ENCODE results near the gene MFAP5. TPM values are rescaled to one million over a fixed set of nuclear protein-coding genes. Genes with fewer than 3 reads are reported as not detected.
"Not testable (repeated sequence)": the region's sequence is repeated elsewhere in the genome, so short reads cannot be mapped to it uniquely, and the experiment has no call there.

The MFAP5 gene
- total RNA-seq, 2 donors from 2014 or later = 10.9 to 18.4 TPM

DNA sequence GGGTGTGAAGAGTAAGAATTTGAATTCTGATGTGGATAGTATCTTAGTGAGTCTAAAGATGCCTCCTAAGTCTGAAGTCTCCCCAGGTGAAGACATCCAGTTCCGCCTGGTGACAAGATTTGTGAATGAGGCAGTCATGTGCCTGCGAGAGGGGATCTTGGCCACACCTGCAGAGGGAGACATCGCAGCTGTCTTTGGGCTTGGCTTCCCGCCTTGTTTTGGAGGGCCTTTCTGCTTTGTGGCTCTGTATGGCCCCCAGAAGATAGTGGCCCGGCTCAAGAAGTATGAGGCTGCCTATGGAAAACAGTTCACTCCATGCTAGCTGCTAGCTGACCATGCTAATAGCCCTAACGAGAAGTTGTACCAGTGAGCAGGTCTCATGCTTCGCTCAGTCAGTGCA is 25.4 kb downstream of the MFAP5 start:
- intact Hi-C loops (cut with DNase I, micrococcal nuclease) = no loop called here
- ATAC-seq = no peak

DNA sequence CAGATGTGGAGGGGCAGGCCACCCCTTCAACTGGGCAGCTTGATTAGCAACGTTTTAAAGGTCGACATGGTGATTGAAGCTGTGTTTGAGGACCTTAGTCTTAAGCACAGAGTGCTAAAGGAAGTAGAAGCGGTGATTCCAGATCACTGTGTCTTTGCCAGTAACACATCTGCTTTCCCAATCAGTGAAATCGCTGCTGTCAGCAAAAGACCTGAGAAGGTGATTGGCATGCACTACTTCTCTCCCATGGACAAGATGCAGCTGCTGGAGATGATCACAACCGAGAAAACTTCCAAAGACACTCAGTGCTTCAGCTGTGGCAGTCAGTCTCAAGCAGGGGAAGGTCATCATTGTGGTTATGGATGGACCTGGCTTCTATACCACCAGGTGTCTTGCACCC is 26.0 kb downstream of the MFAP5 start:
- intact Hi-C loops (cut with DNase I, micrococcal nuclease) = no loop called here
- DNase-seq (no peak), ATAC-seq (no peak)

More for the DNA sequence above, 25.4 kb downstream of the MFAP5 start:
- DNase-seq = no peak

DNA sequence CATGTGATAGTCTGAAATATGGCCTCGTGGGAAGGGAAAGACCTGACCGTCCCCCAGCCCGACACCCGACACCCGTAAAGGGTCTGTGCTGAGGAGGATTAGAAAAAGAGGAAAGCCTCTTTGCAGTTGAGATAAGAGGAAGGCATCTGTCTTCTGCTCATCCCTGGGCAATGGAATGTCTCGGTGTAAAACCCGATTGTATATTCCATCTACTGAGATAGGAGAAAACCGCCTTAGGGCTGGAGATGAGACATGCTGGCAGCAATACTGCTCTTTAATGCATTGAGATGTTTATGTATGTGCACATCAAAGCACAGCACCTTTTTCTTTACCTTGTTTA is 26.6 kb downstream of the MFAP5 start:
- DNase-seq; intact Hi-C loops (cut with DNase I, micrococcal nuclease); ATAC-seq: not testable (repeated sequence)

DNA sequence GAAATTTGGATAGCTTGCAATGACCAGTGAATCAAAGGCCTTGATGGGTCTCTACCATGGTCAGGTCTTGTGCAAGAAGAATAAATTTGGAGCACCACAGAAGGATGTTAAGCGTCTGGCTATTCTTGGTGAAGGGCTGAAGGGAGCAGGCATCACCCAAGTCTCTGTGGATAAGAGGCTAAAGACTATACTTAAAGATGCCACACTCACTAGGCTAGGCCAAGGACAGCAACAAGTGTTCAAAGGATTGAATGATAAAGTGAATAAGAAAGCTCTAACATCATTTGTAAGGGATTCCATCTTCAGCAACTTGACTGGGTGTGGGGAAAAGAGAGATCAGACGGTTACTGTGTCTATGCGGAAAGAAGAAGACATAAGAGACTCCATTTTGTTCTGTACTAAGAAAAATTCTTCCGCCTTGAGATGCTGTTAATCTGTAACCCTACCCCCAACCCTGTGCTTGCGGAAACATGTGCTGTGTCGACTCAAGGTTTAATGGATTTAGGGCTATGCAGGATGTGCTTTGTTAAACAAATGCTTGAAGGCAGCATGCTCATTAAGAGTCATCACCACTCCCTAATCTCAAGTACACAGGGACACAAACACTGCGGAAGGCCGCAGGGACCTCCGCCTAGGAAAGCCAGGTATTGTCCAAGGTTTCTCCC is 27.2 kb downstream of the MFAP5 start:
- intact Hi-C loops (cut with DNase I, micrococcal nuclease); ATAC-seq; DNase-seq: not testable (repeated sequence)

DNA sequence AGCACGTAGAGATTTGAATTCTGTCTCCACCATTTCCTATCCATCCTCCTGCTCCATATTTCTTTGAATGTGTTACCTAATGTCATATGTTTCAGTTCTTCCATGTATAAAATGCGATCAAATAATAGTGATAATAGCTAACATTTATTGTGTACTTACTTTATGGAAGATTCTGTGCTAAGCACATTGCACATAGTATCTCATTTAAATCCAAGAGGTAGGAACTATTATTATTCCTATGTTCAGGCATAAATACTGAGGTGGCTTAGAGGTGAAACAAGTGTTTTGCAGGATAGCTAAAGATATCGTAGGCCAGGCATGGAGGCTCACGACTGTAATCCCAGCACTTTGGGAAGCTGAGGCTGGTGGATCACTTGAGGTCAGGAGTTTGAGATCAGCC is 32.5 kb downstream of the MFAP5 start:
- intact Hi-C loops (cut with DNase I, micrococcal nuclease) = no loop called here
- DNase-seq = no peak
- ATAC-seq = no peak

DNA sequence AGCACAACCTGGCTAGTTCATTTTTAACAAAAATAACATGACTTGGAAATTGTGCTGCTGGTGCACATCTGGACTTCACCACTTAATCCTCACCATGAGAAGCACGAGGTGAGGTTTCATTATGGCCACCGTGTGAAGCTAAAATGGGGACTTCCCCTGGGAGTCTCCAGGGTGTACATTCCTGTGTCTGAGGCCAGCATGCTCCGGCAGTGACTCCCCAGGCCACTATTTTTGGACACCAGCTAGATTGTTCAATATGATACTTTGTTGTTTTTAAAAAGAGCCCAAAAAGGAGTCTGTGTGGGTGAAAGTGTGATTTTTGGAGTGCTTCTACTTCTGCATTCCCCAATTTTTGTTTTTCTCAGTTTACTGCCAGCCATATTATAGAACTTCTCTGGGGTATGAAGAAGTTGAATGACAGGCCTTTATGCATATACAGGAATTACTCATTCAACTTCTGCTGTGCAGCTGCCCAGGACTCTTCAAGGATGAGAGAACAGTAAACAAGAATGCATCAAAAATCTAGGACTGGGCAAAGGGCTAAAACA is 33.1 kb downstream of the MFAP5 start:
- intact Hi-C loops (cut with DNase I, micrococcal nuclease) = no loop called here
- DNase-seq = no peak
- no peak for ATAC-seq

DNA sequence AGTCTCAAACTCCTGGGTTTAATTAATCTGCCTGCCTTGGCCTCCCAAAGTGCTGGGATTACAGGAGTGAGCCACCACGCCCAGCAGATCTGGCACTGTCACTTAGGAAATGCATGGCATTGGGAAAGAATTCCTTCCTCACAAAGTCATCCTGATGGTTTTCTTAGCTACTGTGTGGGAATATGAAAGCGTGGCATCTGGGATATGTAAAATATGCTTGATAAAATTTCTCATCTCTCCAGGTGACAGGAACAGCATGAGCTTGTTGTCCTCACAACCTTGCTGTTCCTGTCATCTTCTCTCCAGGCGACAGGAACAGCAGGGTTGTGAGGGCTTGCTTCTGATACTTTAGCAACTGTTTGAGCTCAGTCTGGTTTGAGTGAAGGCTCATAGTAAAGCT is 33.9 kb downstream of the MFAP5 start:
- intact Hi-C loops (cut with DNase I, micrococcal nuclease) = no loop called here
- DNase-seq = no peak
- no peak for ATAC-seq

DNA sequence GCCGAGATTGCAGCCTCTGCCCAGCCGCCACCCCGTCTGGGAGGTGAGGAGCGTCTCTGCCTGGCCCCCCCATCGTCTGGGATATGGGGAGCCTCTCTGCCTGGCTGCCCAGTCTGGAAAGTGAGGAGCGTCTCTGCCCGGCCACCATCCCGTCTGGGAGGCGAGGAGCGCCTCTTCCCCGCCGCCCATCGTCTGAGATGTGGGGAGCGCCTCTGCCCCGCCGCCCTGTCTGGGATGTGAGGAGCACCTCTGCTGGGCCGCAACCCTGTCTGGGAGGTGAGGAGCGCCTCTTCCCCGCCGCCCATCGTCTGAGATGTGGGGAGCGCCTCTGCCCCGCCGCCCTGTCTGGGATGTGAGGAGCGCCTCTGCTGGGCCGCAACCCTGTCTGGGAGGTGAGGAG is 37.9 kb downstream of the MFAP5 start:
- DNase-seq; ATAC-seq; intact Hi-C loops (cut with DNase I, micrococcal nuclease): not testable (repeated sequence)

DNA sequence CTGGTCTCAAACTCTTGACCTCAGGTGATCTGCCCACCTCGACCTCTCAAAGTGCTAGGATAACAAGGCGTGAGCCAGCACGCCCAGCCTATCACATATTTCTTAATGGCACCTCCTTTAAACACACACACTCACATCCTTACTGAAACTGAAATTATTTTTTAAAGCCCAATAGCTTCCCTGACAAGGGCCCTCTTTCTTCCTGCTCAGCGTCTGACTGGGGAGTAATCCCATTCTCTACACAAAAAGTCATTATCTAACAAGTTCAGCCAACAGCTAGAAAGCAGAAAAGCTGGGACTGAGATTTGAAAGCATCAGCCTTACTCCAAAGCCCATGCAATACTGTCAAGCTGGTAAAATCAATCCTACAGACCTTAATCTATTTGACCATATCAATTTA is 40.0 kb downstream of the MFAP5 start:
- DNase-seq (no peak), ATAC-seq (no peak)
- intact Hi-C loops (cut with DNase I, micrococcal nuclease) = no loop called here

DNA sequence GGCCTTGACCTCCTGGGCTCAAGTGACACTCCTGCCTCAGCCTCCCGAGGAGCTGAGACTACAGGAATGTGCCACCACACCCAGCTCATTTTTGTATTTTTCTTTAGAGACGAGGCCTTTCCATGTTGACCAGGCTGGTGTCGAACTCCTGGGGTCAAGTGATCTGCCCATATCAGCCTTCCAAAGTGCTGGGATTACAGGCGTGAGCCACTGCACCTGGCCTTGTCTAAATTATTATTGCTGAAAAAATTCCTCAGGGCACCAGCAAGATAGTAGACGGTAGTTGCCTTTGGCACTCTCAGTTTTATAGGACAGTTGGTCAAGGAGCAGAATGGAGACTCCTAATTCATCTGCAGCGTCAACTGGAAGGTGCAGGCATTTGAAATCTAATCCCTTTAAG is 47.4 kb downstream of the MFAP5 start:
- no peak for DNase-seq
- no peak for ATAC-seq
- intact Hi-C loops (cut with DNase I, micrococcal nuclease) = no loop called here

DNA sequence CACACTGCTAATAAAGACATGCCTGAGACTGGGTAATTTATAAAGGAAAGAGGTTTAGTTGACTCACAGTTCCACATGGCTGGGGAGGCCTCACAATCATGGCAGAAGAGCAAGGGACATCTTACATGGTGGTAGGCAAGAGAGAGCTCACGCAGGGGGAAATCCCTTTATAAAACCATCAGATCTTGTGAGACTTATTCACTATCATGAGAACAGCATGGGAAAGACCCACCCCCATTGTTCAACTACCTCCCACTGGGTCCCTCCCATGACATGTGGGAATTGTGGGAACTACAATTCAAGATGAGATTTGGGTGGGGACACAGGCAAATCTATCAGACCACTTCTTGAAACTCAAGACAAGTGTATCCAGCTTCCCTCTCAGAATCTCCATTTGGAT is 48.7 kb downstream of the MFAP5 start:
- ATAC-seq; intact Hi-C loops (cut with DNase I, micrococcal nuclease); DNase-seq: not testable (repeated sequence)

DNA sequence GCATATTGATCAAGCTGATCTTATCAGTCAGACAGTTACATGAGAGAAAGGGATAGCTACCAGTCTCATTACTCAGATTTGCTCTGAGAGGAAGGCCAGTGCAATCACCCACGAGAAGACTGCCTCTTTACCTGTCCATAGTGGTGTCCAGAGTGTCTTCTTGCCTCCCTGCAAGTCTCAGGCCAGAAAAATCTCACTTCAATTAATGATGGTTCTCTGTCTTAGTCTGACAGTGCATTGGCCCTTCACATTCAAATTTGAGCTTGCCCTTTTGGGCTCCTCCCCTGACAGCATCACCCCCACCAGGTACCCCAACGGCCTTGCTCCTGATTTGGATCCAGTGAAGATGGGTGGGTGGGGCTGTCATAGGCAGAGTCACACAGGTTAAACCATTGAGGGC is 50.0 kb downstream of the MFAP5 start, which contains the start of gene AICDA:
TSS of gene AICDA (minus strand) at position 231 of the 400 bp plus-strand sequence. CDS start at position 139, 92 bp downstream.
- no peak for ATAC-seq
- intact Hi-C loops (cut with DNase I, micrococcal nuclease) = no loop called here

DNA sequence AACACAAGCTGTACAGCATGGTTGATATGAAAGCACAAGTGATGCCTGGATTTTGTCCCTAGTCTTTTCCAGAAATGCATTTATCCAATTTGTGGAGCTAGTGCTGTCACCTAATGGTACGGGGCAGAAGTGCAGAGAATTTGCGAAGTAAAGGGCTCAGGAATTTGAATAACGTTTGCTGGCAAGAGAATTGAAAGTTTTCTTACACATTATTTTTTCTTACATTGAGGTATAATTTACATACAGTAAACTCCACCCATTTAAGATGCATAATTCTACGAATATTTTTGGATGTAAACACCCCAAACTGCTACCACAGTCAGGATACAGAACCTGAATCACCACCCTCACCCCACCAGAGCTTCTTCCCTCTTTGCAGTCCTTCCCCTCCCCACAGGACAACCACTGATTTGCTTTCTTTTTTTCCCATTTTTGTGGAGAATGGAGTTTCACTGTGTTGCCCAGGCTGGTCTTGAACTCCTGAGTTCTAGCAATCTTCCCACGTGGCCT is 53.5 kb downstream of the MFAP5 start:
- ATAC-seq (no peak), DNase-seq (no peak)
- intact Hi-C loops (cut with DNase I, micrococcal nuclease) = no loop called here

More for the DNA sequence above, 50.0 kb downstream of the MFAP5 start, which contains the start of gene AICDA:
- DNase-seq = no peak

DNA sequence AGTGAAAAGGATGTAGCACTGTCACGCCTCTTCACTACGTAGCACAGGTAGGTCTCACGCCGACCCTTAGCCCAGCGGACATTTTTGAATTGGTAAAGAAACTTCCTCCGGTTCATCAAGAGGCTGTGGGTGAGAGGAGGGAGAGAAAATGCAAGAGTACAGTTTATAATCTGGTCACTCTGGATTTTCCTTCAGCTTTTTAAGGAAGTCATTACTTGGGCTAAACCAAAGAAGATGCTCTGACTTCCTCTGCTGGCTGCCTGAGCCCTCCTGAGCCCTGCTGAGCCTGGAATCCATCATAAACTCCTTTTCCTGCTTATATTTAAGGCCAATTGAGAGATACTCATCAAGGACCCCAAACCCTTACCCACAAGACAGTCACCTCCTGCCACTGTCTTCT is 55.7 kb downstream of the MFAP5 start:
- ATAC-seq (no peak), DNase-seq (no peak)
- intact Hi-C loops (cut with DNase I, micrococcal nuclease) = no loop called here

DNA sequence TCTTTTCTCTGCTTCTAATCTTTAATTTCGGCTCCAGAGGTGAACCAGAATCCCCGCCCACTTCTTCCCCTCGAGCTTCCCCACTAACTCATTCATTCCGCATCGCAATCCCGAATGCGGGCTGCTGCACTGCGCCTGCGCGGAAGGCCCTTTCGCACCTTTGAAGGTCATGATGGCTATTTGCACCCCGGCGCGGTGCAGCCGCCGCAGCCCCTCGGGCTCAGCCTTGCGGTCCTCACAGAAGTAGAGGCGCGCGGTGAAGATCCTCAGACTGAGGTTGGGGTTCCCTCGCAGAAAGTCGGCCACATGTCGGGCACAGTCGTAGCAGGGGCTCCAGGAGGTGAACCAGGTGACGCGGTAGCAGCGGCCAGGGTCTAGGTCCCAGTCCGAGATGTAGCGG is 57.6 kb downstream of the MFAP5 start:
- ATAC-seq (no peak), DNase-seq (no peak)
- intact Hi-C loops (cut with DNase I, micrococcal nuclease) = no loop called here

DNA sequence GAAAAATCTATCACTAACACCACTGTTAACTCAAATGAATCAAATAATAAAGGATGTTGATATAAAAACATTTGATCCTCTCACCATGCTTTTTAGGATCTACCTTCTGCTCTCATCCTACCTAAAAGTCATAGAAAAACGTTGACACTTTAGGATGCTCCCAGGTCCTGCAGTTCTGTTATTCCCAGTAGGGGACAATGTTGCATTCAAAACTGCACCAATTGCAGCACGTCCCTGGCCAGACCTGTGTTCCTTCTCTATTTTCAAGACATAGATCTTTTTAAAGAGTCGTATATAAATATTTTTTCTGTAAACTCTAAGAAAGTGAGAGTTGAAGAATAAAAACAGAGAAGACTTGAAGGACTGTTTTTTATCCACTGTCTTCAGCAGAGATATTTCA is 58.8 kb downstream of the MFAP5 start:
- intact Hi-C loops (cut with DNase I, micrococcal nuclease) = no loop called here
- ATAC-seq = no peak
- no peak for DNase-seq

DNA sequence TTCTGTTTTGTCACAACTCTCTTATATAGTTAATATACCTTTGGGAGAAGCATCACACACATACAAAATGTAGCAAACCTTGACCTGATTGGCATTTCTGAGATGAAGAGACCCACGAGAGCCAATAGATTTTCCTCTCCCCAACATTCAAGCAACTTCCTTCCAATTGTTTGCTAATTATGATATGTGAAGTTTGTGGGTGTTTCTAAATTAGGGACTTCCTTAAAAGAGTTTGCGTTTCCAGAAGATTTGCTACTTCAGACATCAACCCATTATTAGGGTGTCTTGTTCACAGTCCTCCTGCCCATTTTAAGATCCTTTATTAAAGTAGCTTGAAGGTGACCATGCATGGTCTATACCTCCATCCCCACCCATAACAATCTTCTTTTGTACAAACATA is 59.3 kb downstream of the MFAP5 start:
- ATAC-seq (no peak), DNase-seq (no peak)
- intact Hi-C loops (cut with DNase I, micrococcal nuclease) = no loop called here

DNA sequence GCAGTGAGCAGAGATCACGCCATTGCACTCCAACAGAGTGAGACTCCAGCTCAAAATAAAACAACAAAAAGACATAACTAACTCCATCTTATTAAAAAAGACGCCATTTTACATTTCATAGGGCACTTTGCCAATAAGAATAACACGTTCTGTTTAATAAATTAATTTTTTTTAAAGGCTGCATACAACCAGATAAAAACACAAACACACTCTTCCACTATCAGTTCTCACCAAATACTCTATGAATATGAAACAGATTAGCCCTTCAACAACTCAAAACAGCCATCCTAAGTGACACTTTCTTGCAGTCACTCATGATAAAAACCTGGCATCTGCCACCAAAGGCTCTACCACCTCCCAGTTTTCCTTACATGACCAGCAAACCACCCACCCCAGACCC is 66.1 kb downstream of the MFAP5 start:
- no peak for ATAC-seq
- no peak for DNase-seq
- intact Hi-C loops (cut with DNase I, micrococcal nuclease) = no loop called here

Measured in left colon (tissue), 2 donors.